Thyroid gland (tissue), 4 donors: ENCODE measurements around the gene NDUFB4. TPM values are rescaled to one million over a fixed set of nuclear protein-coding genes. Genes with fewer than 3 reads are reported as not detected.

Experiments used
- DNase-seq, 2 donors: peaks; one replicate each; pipeline ENCODE4 v3.0.0-alpha.2; 2019
- H3K27ac ChIP-seq, 3 donors: fragments of 200-600 bp; sonication (generic); 1 replicate in 2 of 3; 2 replicates in 1 of 3; pipeline ENCODE4 v1.5.1; 2016 to 2019; ENCODE audit warnings: mild to moderate bottlenecking in 1 of 3, moderate library complexity in 1 of 3
- H3K27me3 ChIP-seq: fragments of 200-600 bp; sonication (generic); one replicate; pipeline ENCODE4 v1.5.1; 2019
- H3K36me3 ChIP-seq, 2 donors: fragments of 200-600 bp; sonication (generic); one replicate each; pipeline ENCODE4 v1.5.1; 2016 to 2019
- H3K4me1 ChIP-seq, 2 donors: fragments of 200-600 bp; sonication (generic); one replicate each; pipeline ENCODE4 v1.5.1; 2017 to 2019
- H3K4me3 ChIP-seq, 3 donors: fragments of 200-600 bp; sonication (generic); replicated peaks in 1 of 3; 1 replicate in 2 of 3; 2 replicates in 1 of 3; pipeline ENCODE4 v1.5.1; 2016; ENCODE audit warnings: mild to moderate bottlenecking in 1 of 3
- H3K9me3 ChIP-seq: fragments of 200-600 bp; sonication (generic); one replicate; pipeline ENCODE4 v1.5.1; 2017
- POLR2A ChIP-seq, 2 donors: fragments of 450-650 bp; IDR thresholded peaks; one replicate each; pipeline ENCODE4 v1.6.1; 2017; ENCODE audit warnings: antibody characterized with exemption in 2 of 2, mild to moderate bottlenecking in 2 of 2, moderate library complexity in 1 of 2
- WGBS, 2 donors: methylation state at CpG; one replicate each; pipeline ENCODE4 v1.1.5; 2017; 5-methylcytosine and 5-hydroxymethylcytosine counted together
- intact Hi-C: fragments of 100-400 bp; cut with DNase I; formaldehyde crosslinking; loops from one replicate; pipeline ENCODE4 v1.15.1; 2023
- total RNA-seq, 4 donors: library from RNA; depleted of rRNA; stranded (reverse); fragments of >200 nt; gene quantifications; one replicate each; pipeline ENCODE4 v1.2.3, GENCODE V29; 2016
- TF ChIP-seq, protein P1 (sequence below), 6 experiments: fragments of 200-600 bp in 3 of 6; fragments of 450-650 bp in 3 of 6; sonication (generic) in 3 of 6; IDR thresholded peaks; one replicate each; pipeline ENCODE4 v1.5.1; 2016 to 2019; ENCODE audit warnings: antibody characterized with exemption in 6 of 6, mild to moderate bottlenecking in 2 of 6, inconsistent platforms in 1 of 6, moderate library complexity in 1 of 6

NDUFB4 gene
- total RNA-seq, 4 donors from 2014 or later: 91.5 to 158 (median 118) TPM

DNA sequence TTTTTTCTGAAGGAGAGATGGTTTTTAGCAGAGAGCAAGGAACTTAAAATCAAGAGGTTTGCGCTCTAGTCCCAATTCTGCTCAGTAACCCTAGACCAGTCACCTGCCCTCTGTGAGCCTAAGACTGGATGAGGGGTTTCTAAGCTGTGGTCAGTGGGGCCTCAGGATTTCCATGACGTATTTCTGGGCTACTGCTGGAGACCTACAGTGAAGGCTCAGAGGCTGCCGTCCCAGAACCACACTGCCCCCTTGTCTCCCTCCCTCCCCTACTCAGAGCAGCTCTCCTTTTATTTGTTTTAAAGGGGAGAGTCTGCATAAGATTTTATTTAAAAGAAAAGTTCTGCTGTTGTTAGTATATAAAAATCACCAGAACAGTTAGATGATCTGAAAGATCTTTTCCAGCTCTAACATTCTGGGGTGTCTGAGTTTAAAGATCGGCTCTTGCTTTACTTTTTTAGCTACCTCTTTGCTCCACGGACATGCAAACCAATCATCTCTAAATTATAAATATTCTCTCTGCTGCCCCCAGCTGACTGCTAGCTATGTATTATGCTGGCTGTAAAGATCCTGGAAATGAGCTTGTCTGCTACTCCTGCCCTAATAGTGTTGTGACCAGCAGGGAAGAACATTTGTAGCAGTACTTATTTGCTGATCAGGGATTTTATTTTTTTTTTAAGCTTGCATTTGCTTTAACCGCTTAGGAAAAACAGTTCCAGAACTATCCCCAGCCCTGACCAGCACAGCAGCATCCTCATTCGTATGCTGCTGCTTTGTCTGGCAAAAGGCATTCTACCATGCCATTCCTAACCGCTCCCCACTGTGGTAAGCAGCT is 28.6 kb upstream of the NDUFB4 start:
- WGBS, 2 donors: 47 to 52% methylated on average over 8 of the region's 8 CpGs
- DNase-seq: no peak
- Histone ChIP-seq H3K4me3 (no peak overlapping the region), H3K36me3 (no peaks in the 10 kb centered on the region), H3K4me1 (peaks cover 8 to 12% of the 10 kb centered on the region in 2 donors), H3K27ac (no peak overlapping the region), H3K9me3 (no peaks in the 10 kb centered on the region), H3K27me3 (no peaks in the 10 kb centered on the region)
- intact Hi-C loops: no loop called here
- no peak for TF ChIP-seq POLR2A (IDR thresholded peaks at IDR 0.05)
- TF ChIP-seq, protein P1, sequence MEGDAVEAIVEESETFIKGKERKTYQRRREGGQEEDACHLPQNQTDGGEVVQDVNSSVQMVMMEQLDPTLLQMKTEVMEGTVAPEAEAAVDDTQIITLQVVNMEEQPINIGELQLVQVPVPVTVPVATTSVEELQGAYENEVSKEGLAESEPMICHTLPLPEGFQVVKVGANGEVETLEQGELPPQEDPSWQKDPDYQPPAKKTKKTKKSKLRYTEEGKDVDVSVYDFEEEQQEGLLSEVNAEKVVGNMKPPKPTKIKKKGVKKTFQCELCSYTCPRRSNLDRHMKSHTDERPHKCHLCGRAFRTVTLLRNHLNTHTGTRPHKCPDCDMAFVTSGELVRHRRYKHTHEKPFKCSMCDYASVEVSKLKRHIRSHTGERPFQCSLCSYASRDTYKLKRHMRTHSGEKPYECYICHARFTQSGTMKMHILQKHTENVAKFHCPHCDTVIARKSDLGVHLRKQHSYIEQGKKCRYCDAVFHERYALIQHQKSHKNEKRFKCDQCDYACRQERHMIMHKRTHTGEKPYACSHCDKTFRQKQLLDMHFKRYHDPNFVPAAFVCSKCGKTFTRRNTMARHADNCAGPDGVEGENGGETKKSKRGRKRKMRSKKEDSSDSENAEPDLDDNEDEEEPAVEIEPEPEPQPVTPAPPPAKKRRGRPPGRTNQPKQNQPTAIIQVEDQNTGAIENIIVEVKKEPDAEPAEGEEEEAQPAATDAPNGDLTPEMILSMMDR (IDR thresholded peaks at IDR 0.05): peak in 3 of 6 experiments; percentile 6 to 44 (median 15)

DNA sequence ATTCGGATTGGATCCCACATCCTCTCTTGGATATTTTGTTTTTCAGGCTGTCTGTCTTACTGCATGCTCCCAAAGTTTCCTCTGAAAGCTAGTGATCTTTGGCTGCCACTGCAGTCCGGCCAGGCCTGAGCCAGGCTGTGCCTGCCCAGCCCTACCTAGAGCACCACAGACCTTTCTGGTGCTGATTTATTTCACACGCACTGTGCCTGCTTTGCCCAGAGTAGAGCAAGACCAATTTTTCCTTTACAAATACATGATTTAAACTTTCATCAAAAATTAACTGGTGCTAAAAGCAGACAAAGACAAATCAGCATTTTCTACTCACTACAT is 28.0 kb upstream of the NDUFB4 start:
- DNase-seq: no peak
- H3K9me3 ChIP-seq: no peaks in the 10 kb centered on the region
- intact Hi-C loops: no loop called here
- peaks cover 8 to 12% of the 10 kb centered on the region in 2 donors for H3K4me1 ChIP-seq
- 72 to 73% methylated on average over 3 of the region's 3 CpGs for WGBS, 2 donors
- H3K4me3 ChIP-seq: no peak overlapping the region
- no peak overlapping the region for H3K27ac ChIP-seq
- H3K36me3 ChIP-seq: no peaks in the 10 kb centered on the region
- no peaks in the 10 kb centered on the region for H3K27me3 ChIP-seq
- no peak for TF ChIP-seq POLR2A (IDR thresholded peaks at IDR 0.05)
- TF ChIP-seq, protein P1 (IDR thresholded peaks at IDR 0.05): no peak

DNA sequence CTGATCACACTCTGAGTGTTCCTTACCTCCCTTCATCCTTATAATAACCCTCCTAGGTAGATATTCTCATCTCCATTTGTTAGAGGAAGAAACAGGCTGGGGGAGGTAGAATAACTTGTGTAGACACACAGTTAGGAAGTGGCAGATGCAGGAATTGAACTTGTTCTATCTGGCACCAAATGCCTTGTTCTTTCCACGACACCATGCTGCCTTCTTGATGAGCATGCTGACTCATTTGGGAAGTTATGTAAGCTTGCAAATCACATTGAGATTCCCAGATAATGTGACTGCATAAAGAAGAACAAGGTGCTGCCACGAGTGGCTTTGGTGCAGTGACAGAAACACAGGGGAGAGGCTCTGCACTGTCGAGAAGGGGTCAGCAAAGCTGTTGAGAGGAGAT is 27.5 kb upstream of the NDUFB4 start:
- DNase-seq: no peak
- 69 to 72% methylated on average over 3 of the region's 3 CpGs for WGBS, 2 donors
- intact Hi-C loops: no loop called here
- H3K4me3 ChIP-seq: no peak overlapping the region
- no peaks in the 10 kb centered on the region for H3K27me3 ChIP-seq
- no peak overlapping the region for H3K27ac ChIP-seq
- H3K36me3 ChIP-seq: no peaks in the 10 kb centered on the region
- H3K4me1 ChIP-seq: peaks cover 8 to 12% of the 10 kb centered on the region in 2 donors
- TF ChIP-seq, protein P1 (IDR thresholded peaks at IDR 0.05): no peak
- TF ChIP-seq POLR2A (IDR thresholded peaks at IDR 0.05): no peak
- H3K9me3 ChIP-seq: no peaks in the 10 kb centered on the region

DNA sequence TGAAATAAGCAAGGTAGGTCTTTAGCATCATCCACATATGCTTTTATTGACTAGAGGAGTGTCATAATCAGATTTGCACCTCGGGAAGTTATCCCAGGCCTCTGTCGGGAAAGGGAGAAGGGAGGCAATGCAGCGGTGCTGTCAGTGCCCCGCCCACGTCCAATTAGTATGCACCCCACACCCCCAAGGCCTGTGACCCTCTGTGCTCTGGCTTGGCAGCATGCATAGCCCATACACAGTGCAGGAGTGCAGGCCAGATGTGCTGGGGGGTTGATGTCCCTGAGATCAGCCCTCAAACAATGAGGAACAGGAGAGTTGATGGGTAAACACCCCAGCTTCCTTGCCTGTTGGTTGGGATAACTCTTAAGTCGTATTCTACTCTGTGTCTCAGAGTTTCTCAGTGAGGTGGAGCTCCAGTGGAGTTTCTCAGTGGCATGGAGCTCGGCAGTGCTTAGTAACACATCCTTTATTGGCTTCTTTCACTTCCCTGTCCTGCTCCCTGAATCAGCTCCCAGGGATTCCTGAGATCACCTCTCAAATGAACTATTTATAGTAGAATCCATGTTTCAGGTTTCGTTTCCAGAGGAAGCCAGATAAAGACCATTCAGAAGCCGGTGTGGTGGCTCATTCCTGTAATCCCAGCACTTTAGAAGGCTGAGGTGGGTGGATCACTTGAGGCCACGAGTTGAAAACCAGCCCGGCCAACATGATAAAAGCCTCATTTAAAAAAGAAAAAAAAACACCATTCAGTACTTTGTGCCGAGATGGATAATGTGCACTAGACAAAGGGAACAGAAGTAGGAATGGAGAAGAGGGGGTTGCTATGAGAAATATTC is 26.7 kb upstream of the NDUFB4 start:
- intact Hi-C loops: no loop called here
- Histone ChIP-seq H3K27me3 (no peaks in the 10 kb centered on the region), H3K9me3 (no peaks in the 10 kb centered on the region), H3K4me3 (no peak overlapping the region), H3K36me3 (no peaks in the 10 kb centered on the region), H3K4me1 (peaks cover 8 to 12% of the 10 kb centered on the region in 2 donors), H3K27ac (no peak overlapping the region)
- WGBS, 2 donors: 66 to 77% methylated on average over 12 of the region's 12 CpGs
- TF ChIP-seq, protein P1 (IDR thresholded peaks at IDR 0.05): no peak
- no peak for TF ChIP-seq POLR2A (IDR thresholded peaks at IDR 0.05)
- DNase-seq: no peak

DNA sequence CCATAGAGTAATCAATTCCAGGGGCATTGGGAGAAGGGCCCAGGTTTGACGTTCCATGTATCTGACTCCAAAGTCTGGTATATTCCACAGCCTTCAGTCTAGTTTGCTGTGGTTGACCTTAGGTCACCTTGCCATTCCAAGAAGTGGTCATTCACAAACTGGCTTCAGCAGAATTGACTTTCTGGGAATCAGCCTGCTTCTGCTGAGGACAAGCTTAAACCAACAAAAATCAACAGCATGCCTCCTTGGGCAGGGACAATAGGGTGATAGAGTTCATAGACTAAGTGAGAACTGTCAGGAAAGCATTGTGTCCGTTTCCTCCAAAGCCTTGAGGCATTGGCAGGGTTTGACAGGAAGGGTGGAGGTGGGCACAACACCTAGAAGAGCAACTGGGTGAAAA is 24.1 kb upstream of the NDUFB4 start:
- H3K4me3 ChIP-seq: no peak overlapping the region
- H3K36me3 ChIP-seq: no peaks in the 10 kb centered on the region
- no peak for DNase-seq
- no peaks in the 10 kb centered on the region for H3K9me3 ChIP-seq
- intact Hi-C loops: no loop called here
- no peaks in the 10 kb centered on the region for H3K27me3 ChIP-seq
- no peak for TF ChIP-seq POLR2A (IDR thresholded peaks at IDR 0.05)
- TF ChIP-seq, protein P1 (IDR thresholded peaks at IDR 0.05): no peak
- H3K4me1 ChIP-seq: peaks cover 3 to 6% of the 10 kb centered on the region in 2 donors
- no peak overlapping the region for H3K27ac ChIP-seq
- 50 to 59% methylated on average over 2 of the region's 2 CpGs for WGBS, 2 donors
